Endothelial cell (in vitro differentiated cells): ENCODE data around the gene FUZ. TPM values are rescaled to one million over a fixed set of nuclear protein-coding genes. Genes with fewer than 3 reads are reported as not detected.

Source experiments
- DNase-seq: peaks from one replicate; pipeline ENCODE4 v3.0.0; 2021; ENCODE audit warnings: low spot score
- H3K27ac Mint-ChIP-seq: one replicate; pipeline ENCODE4 v1.8.0; 2021; ENCODE audit warnings: mixed read lengths, inconsistent platforms; ENCODE audit not compliant: unreplicated experiment
- H3K27me3 Mint-ChIP-seq: one replicate; pipeline ENCODE4 v1.8.0; 2021; ENCODE audit warnings: mild to moderate bottlenecking, moderate library complexity, mixed read lengths, inconsistent platforms; ENCODE audit not compliant: unreplicated experiment
- H3K36me3 Mint-ChIP-seq: one replicate; pipeline ENCODE4 v1.8.0; 2021; ENCODE audit warnings: mild to moderate bottlenecking, low read depth, mixed read lengths, inconsistent platforms; ENCODE audit not compliant: unreplicated experiment
- H3K4me1 Mint-ChIP-seq: one replicate; pipeline ENCODE4 v1.8.0; 2021; ENCODE audit warnings: mild to moderate bottlenecking, mixed read lengths, inconsistent platforms; ENCODE audit not compliant: unreplicated experiment
- H3K4me3 Mint-ChIP-seq: one replicate; pipeline ENCODE4 v1.8.0; 2021; ENCODE audit warnings: mild to moderate bottlenecking, mixed read lengths, inconsistent platforms; ENCODE audit not compliant: unreplicated experiment
- H3K9me3 Mint-ChIP-seq: one replicate; pipeline ENCODE4 v1.8.0; 2021; ENCODE audit warnings: mixed read lengths, inconsistent platforms; ENCODE audit not compliant: unreplicated experiment
- total RNA-seq: library from RNA; stranded (reverse); fragmentation: NEBNext Ultra II Directional; extraction: Animal tissue kit (Norgen Biotek cat#: 25700); gene quantifications from one replicate; pipeline ENCODE4 v1.2.1, GENCODE V29; 2021; ENCODE audit not compliant: unreplicated experiment
- TF ChIP-seq, protein P1 (sequence below): fragments of 200-600 bp; sonication (generic); IDR thresholded peaks from one replicate; pipeline ENCODE4 v1.5.0; 2021; ENCODE audit warnings: antibody characterized with exemption; ENCODE audit not compliant: unreplicated experiment

The FUZ gene
- total RNA-seq, 1 donor from 2014 or later, result 15.6 TPM

DNA sequence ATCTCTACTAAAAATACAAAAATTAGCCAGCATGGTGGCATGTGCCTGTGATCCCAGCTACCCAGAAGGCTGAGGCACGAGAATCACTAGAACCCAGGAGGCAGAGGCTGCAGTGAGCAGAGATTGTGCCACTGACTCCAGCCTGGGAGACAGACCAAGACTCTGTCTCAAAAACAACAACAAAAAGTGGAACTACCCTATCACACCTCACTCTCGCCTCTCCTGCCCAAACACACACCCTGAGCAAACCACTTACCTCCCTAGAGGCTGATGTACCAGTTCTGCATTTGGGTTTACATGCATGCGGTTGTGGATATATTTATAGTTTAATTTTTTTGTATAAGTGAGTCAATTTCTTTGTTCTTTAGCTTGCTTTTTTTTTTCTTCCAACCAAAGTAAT, 30.2 kb upstream of the FUZ start:
- H3K27ac Mint-ChIP-seq, result no peak overlapping the region

GRCh38 chr19:49840736-49841249, 27.7 kb upstream of the FUZ start:
- H3K27ac Mint-ChIP-seq, result peak overlapping the region; percentile 64
- no peaks in the 10 kb centered on the region for H3K9me3 Mint-ChIP-seq
- H3K27me3 Mint-ChIP-seq, result peaks cover 12% of the 10 kb centered on the region
- TF ChIP-seq, protein P1, sequence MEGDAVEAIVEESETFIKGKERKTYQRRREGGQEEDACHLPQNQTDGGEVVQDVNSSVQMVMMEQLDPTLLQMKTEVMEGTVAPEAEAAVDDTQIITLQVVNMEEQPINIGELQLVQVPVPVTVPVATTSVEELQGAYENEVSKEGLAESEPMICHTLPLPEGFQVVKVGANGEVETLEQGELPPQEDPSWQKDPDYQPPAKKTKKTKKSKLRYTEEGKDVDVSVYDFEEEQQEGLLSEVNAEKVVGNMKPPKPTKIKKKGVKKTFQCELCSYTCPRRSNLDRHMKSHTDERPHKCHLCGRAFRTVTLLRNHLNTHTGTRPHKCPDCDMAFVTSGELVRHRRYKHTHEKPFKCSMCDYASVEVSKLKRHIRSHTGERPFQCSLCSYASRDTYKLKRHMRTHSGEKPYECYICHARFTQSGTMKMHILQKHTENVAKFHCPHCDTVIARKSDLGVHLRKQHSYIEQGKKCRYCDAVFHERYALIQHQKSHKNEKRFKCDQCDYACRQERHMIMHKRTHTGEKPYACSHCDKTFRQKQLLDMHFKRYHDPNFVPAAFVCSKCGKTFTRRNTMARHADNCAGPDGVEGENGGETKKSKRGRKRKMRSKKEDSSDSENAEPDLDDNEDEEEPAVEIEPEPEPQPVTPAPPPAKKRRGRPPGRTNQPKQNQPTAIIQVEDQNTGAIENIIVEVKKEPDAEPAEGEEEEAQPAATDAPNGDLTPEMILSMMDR, result no peak
- H3K4me3 Mint-ChIP-seq, result peak overlapping the region; percentile 26
- H3K4me1 Mint-ChIP-seq, result no peaks in the 10 kb centered on the region
- no peak for DNase-seq
- H3K36me3 Mint-ChIP-seq, result peaks cover 36% of the 10 kb centered on the region

More for the DNA sequence above, 30.2 kb upstream of the FUZ start:
- DNase-seq, result no peak
- TF ChIP-seq, protein P1, result no peak
- Mint-ChIP-seq H3K36me3 (peaks cover 22% of the 10 kb centered on the region), H3K27me3 (peaks cover 6% of the 10 kb centered on the region), H3K9me3 (no peaks in the 10 kb centered on the region), H3K4me3 (no peak overlapping the region), H3K4me1 (no peaks in the 10 kb centered on the region)

DNA sequence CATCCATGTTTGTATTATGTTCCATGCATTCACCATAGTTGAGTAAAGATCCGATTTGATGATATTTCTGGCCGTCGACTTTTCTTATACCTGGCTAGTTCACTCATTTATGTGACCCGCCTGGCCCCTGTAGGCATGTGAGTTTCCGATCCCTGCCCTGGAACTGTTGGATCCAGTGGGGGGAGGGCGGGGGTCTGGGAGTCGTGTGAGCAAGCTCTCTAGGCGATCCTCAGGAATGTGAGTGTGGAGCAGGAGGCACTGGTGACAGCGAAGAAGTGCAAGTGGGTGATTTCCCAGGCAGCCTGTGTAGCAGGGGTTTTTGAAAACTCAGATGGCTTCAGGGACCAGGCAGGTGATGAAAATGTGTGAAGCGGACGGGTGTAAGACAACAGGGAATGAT, 27.2 kb upstream of the FUZ start:
- DNase-seq, result no peak
- H3K36me3 Mint-ChIP-seq, result peaks cover 36% of the 10 kb centered on the region
- TF ChIP-seq, protein P1, result no peak
- peak overlapping the region; percentile 26 for H3K4me3 Mint-ChIP-seq
- H3K27me3 Mint-ChIP-seq, result peaks cover 12% of the 10 kb centered on the region
- no peaks in the 10 kb centered on the region for H3K4me1 Mint-ChIP-seq
- H3K9me3 Mint-ChIP-seq, result no peaks in the 10 kb centered on the region
- peak overlapping the region; percentile 64 for H3K27ac Mint-ChIP-seq

GRCh38 chr19:49839713-49840112, 26.6 kb upstream of the FUZ start:
- Mint-ChIP-seq H3K27me3 (peaks cover 13% of the 10 kb centered on the region), H3K9me3 (no peaks in the 10 kb centered on the region), H3K36me3 (peaks cover 42% of the 10 kb centered on the region), H3K27ac (no peak overlapping the region), H3K4me1 (no peaks in the 10 kb centered on the region), H3K4me3 (no peak overlapping the region)
- DNase-seq, result no peak
- TF ChIP-seq, protein P1, result no peak

GRCh38 chr19:49838885-49839588, 25.9 kb upstream of the FUZ start:
- H3K4me1 Mint-ChIP-seq, result no peaks in the 10 kb centered on the region
- H3K27me3 Mint-ChIP-seq, result peaks cover 13% of the 10 kb centered on the region
- H3K27ac Mint-ChIP-seq, result no peak overlapping the region
- H3K9me3 Mint-ChIP-seq, result no peaks in the 10 kb centered on the region
- TF ChIP-seq, protein P1, result no peak
- peak overlapping the region; percentile 33 for H3K4me3 Mint-ChIP-seq
- H3K36me3 Mint-ChIP-seq, result peaks cover 45% of the 10 kb centered on the region
- DNase-seq, result no peak
